CD4-positive, alpha-beta T cell treated with Interleukin-10 for 1 hour (primary cell): Measurements from ENCODE around the gene CD163.
"Not testable (repeated sequence)": the region's sequence is repeated elsewhere in the genome, so short reads cannot be mapped to it uniquely, and the experiment has no call there.

Experiments
- DNase-seq: peaks from one replicate; pipeline ENCODE4 v3.0.0-alpha.2; 2020

The CD163 gene

GRCh38 chr12:7503686-7504415, at the start of gene CD163:
Gene CD163, minus strand, starts transcription at chr12:7503777. Its CDS starts 87 bp downstream, at chr12:7503690.
- peak; percentile 2 for DNase-seq

- DNase-seq, result peak; percentile 0
Observed at GRCh38 chr12:7542813-7543212, 39.2 kb upstream of the CD163 start.

- DNase-seq, result no peak
Observed at GRCh38 chr12:7542046-7542445, 38.5 kb upstream of the CD163 start.

- DNase-seq, result no peak
Observed at GRCh38 chr12:7514416-7514815, 10.8 kb upstream of the CD163 start.

GRCh38 chr12:7512553-7512952, 9.0 kb upstream of the CD163 start:
- DNase-seq, result no peak

GRCh38 chr12:7509793-7510470, 6.4 kb upstream of the CD163 start:
- not testable (repeated sequence) for DNase-seq

- DNase-seq, result no peak
Observed at GRCh38 chr12:7502612-7503011, 965 bp downstream of the CD163 start.

GRCh38 chr12:7501031-7501588, 2.5 kb downstream of the CD163 start:
- no peak for DNase-seq

GRCh38 chr12:7499636-7500035, 3.9 kb downstream of the CD163 start:
- DNase-seq, result no peak

GRCh38 chr12:7498809-7499208, 4.8 kb downstream of the CD163 start:
- no peak for DNase-seq

- no peak for DNase-seq
Observed at GRCh38 chr12:7497661-7498060, 5.9 kb downstream of the CD163 start.

- DNase-seq, result no peak
Observed at GRCh38 chr12:7496451-7496850, 7.1 kb downstream of the CD163 start.

GRCh38 chr12:7495136-7495535, 8.4 kb downstream of the CD163 start:
- no peak for DNase-seq

- DNase-seq, result no peak
Observed at GRCh38 chr12:7493006-7493405, 10.6 kb downstream of the CD163 start.

GRCh38 chr12:7486512-7486911, 17.1 kb downstream of the CD163 start:
- no peak for DNase-seq

- no peak for DNase-seq
Observed at GRCh38 chr12:7485095-7485494, 18.5 kb downstream of the CD163 start.

- no peak for DNase-seq
Observed at GRCh38 chr12:7483343-7483742, 20.2 kb downstream of the CD163 start.

GRCh38 chr12:7479771-7480170, 23.8 kb downstream of the CD163 start:
- no peak for DNase-seq

- no peak for DNase-seq
Observed at GRCh38 chr12:7472060-7472459, 31.5 kb downstream of the CD163 start.

- DNase-seq, result peak; percentile 16
Observed at GRCh38 chr12:7460375-7461259, 43.0 kb downstream of the CD163 start.

GRCh38 chr12:7459973-7460372, 43.6 kb downstream of the CD163 start:
- no peak for DNase-seq

GRCh38 chr12:7451756-7452155, 51.8 kb downstream of the CD163 start:
- no peak for DNase-seq

GRCh38 chr12:7450667-7451066, 52.9 kb downstream of the CD163 start:
- no peak for DNase-seq
